ENCODE measurements around the gene HMGCR.

- TF ChIP-seq, protein P1, sequence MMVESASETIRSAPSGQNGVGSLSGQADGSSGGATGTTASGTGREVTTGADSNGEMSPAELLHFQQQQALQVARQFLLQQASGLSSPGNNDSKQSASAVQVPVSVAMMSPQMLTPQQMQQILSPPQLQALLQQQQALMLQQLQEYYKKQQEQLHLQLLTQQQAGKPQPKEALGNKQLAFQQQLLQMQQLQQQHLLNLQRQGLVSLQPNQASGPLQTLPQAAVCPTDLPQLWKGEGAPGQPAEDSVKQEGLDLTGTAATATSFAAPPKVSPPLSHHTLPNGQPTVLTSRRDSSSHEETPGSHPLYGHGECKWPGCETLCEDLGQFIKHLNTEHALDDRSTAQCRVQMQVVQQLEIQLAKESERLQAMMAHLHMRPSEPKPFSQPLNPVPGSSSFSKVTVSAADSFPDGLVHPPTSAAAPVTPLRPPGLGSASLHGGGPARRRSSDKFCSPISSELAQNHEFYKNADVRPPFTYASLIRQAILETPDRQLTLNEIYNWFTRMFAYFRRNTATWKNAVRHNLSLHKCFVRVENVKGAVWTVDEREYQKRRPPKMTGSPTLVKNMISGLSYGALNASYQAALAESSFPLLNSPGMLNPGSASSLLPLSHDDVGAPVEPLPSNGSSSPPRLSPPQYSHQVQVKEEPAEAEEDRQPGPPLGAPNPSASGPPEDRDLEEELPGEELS (CRISPR knock-in tag; IDR thresholded peaks at IDR 0.05): no peak
- TF ChIP-seq, protein P2, sequence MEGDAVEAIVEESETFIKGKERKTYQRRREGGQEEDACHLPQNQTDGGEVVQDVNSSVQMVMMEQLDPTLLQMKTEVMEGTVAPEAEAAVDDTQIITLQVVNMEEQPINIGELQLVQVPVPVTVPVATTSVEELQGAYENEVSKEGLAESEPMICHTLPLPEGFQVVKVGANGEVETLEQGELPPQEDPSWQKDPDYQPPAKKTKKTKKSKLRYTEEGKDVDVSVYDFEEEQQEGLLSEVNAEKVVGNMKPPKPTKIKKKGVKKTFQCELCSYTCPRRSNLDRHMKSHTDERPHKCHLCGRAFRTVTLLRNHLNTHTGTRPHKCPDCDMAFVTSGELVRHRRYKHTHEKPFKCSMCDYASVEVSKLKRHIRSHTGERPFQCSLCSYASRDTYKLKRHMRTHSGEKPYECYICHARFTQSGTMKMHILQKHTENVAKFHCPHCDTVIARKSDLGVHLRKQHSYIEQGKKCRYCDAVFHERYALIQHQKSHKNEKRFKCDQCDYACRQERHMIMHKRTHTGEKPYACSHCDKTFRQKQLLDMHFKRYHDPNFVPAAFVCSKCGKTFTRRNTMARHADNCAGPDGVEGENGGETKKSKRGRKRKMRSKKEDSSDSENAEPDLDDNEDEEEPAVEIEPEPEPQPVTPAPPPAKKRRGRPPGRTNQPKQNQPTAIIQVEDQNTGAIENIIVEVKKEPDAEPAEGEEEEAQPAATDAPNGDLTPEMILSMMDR (IDR thresholded peaks at IDR 0.05): no peak
- TF ChIP-seq, protein P3, sequence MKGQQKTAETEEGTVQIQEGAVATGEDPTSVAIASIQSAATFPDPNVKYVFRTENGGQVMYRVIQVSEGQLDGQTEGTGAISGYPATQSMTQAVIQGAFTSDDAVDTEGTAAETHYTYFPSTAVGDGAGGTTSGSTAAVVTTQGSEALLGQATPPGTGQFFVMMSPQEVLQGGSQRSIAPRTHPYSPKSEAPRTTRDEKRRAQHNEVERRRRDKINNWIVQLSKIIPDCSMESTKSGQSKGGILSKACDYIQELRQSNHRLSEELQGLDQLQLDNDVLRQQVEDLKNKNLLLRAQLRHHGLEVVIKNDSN (CRISPR knock-in tag; IDR thresholded peaks at IDR 0.05): no peak
- TF ChIP-seq NFE2L1 (CRISPR knock-in tag; IDR thresholded peaks at IDR 0.05) (no peak), NR3C1 (CRISPR knock-in tag; conservative IDR thresholded peaks at IDR 0.05; ENCODE audit: low read depth) (no peak), SP1 (CRISPR knock-in tag; conservative IDR thresholded peaks at IDR 0.05) (no peak), PREB (CRISPR knock-in tag; IDR thresholded peaks at IDR 0.05; ENCODE audit: borderline replicate concordance) (no peak)
- TF ChIP-seq, protein P4, sequence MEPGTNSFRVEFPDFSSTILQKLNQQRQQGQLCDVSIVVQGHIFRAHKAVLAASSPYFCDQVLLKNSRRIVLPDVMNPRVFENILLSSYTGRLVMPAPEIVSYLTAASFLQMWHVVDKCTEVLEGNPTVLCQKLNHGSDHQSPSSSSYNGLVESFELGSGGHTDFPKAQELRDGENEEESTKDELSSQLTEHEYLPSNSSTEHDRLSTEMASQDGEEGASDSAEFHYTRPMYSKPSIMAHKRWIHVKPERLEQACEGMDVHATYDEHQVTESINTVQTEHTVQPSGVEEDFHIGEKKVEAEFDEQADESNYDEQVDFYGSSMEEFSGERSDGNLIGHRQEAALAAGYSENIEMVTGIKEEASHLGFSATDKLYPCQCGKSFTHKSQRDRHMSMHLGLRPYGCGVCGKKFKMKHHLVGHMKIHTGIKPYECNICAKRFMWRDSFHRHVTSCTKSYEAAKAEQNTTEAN (CRISPR knock-in tag; IDR thresholded peaks at IDR 0.05): no peak
Measured at GRCh38 chr5:75387806-75388205, 50.8 kb downstream of the HMGCR start.

Data from WTC11 (cell line).